Panc1 (cell line): ENCODE measurements around the gene GNB1. TPM values are rescaled to one million over a fixed set of nuclear protein-coding genes. Genes with fewer than 3 reads are reported as not detected.

ENCODE experiments used
- ATAC-seq: fragments of 200-7000 bp; cut with Tn5 transposase; 2 replicates; pipeline ENCODE4 v1.9.1; 2020; ENCODE audit warnings: mild to moderate bottlenecking, moderate library complexity
- BruUV-seq: library from RNA; stranded (reverse); fragments of 400-500 nt; replicated peaks from 2 replicates; lab custom pipeline; 2021; lab: Mats Ljungman, UMichigan
- CTCF ChIA-PET: fragments of 300-600 bp; sonication (Branson Sonifier 250); formaldehyde crosslinking; loops from one replicate; lab custom pipeline; 2022; ENCODE audit warnings: antibody characterized with exemption; lab: Charles Lee
- POLR2A ChIA-PET: fragments of 300-600 bp; sonication (Branson Sonifier 250); formaldehyde crosslinking; loops from one replicate; lab custom pipeline; 2022; ENCODE audit warnings: antibody characterized with exemption; lab: Charles Lee
- DNase-seq: peaks from one replicate; pipeline ENCODE4 v3.0.0-alpha.2; 2010; ENCODE audit warnings: low read depth, low spot score
- H3K27ac ChIP-seq: 2 replicates; pipeline ENCODE4 v1.5.1; 2011; ENCODE audit warnings: mild to moderate bottlenecking, low read length, inconsistent platforms
- H3K27me3 ChIP-seq: fragments of 200-500 bp; sonication (Bioruptor generic); 2 replicates; pipeline ENCODE4 v1.6.0; 2014; ENCODE audit warnings: low read length, inconsistent platforms; ENCODE audit not compliant: control insufficient read depth, insufficient read depth
- H3K36me3 ChIP-seq: fragments of 200-500 bp; sonication (Bioruptor generic); 2 replicates; pipeline ENCODE4 v1.5.1; 2014; ENCODE audit warnings: inconsistent platforms, mild to moderate bottlenecking, low read length, moderate library complexity; ENCODE audit not compliant: control insufficient read depth, insufficient read depth
- H3K4me1 ChIP-seq: 2 replicates; pipeline ENCODE4 v1.5.1; 2011; ENCODE audit warnings: inconsistent platforms, mild to moderate bottlenecking, low read length, moderate library complexity; ENCODE audit not compliant: control insufficient read depth, insufficient read depth
- H3K4me3 ChIP-seq, 2 experiments: 2 replicates each; pipeline ENCODE4 v1.5.1; 2011 to 2012; ENCODE audit warnings: low read depth in 2 of 2, low read length in 2 of 2, mild to moderate bottlenecking in 2 of 2, inconsistent platforms in 1 of 2, moderate library complexity in 1 of 2
- H3K9me3 ChIP-seq: fragments of 200-500 bp; sonication (Bioruptor generic); 2 replicates; pipeline ENCODE4 v1.5.1; 2014; ENCODE audit warnings: low read depth, mild to moderate bottlenecking, inconsistent platforms, low read length, moderate library complexity; ENCODE audit not compliant: control insufficient read depth, insufficient read depth
- CTCF ChIP-seq: fragments of 450-650 bp; IDR thresholded peaks from 2 replicates; pipeline ENCODE4 v1.5.1; 2017; ENCODE audit warnings: mild to moderate bottlenecking
- POLR2AphosphoS5 ChIP-seq: IDR thresholded peaks from 2 replicates; pipeline ENCODE4 v1.6.1; 2012; ENCODE audit warnings: mild to moderate bottlenecking, low read depth, low read length, moderate library complexity
- REST ChIP-seq, 2 experiments: IDR thresholded peaks; 2 replicates each; pipeline ENCODE4 v1.6.1; 2011 to 2012; ENCODE audit warnings: low read depth in 2 of 2, control low read depth in 1 of 2, low read length in 1 of 2, mild to moderate bottlenecking in 1 of 2, moderate library complexity in 1 of 2; ENCODE audit not compliant: insufficient read depth in 1 of 2
- SIN3A ChIP-seq: IDR thresholded peaks from 2 replicates; pipeline ENCODE4 v1.6.1; 2012; ENCODE audit warnings: low read depth, mild to moderate bottlenecking, low read length, moderate library complexity, borderline replicate concordance; ENCODE audit not compliant: insufficient read depth
- TCF7L2 ChIP-seq: IDR thresholded peaks from 2 replicates; pipeline ENCODE4 v1.6.1; 2011; ENCODE audit warnings: mild to moderate bottlenecking, low read depth, low read length, inconsistent platforms
- in situ Hi-C: cut with HindIII; loops from 2 replicates; pipeline ENCODE4 v1.10.0; 2016; ENCODE audit warnings: low sequenced_read_pairs, low pct_unique_long_range_greater_than_20kb
- intact Hi-C: fragments of 100-400 bp; cut with micrococcal nuclease; formaldehyde crosslinking; loops from one replicate; pipeline ENCODE4 v1.10.0; 2022; ENCODE audit not compliant: unreplicated experiment
- total RNA-seq: library from RNA; stranded (reverse); gene quantifications from one replicate; pipeline ENCODE4 v1.2.1, GENCODE V29; 2021; ENCODE audit not compliant: unreplicated experiment

The GNB1 gene
- total RNA-seq, 1 experiment from 2014 or later, result 499 TPM

GRCh38 chr1:1939296-1940122 is 48.6 kb upstream of the GNB1 start:
- intact Hi-C loops, result loop anchor here (5.0 kb wide), 1 partner anchor 108 kb away; no protein-coding TSS in a partner anchor
- ChIA-PET POLR2A (no interaction called here), CTCF (no interaction called here)
- TF ChIP-seq SIN3A (no peak), POLR2AphosphoS5 (no peak), TCF7L2 (no peak), REST (IDR thresholded peaks at IDR 0.05; ENCODE audit: insufficient read depth in 1 of 2, low read depth in 2 of 2, low read length in 1 of 2) (no peak), CTCF (no peak)
- H3K4me3 ChIP-seq, result no peak overlapping the region
- no peaks in the 10 kb centered on the region for H3K9me3 ChIP-seq
- no peaks in the 10 kb centered on the region for H3K36me3 ChIP-seq
- H3K27ac ChIP-seq, result no peak overlapping the region
- no peaks in the 10 kb centered on the region for H3K27me3 ChIP-seq
- ATAC-seq, result no peak
- H3K4me1 ChIP-seq, result no peaks in the 10 kb centered on the region; the same call in 1 of the 2 replicates
- in situ Hi-C loops, result loop anchor here (10.0 kb wide), 1 partner anchor 55 kb away; no protein-coding TSS in a partner anchor
- no TSS peak for BruUV-seq
- DNase-seq, result no peak

- Histone ChIP-seq H3K36me3 (no peaks in the 10 kb centered on the region), H3K27ac (no peak overlapping the region), H3K9me3 (no peaks in the 10 kb centered on the region), H3K27me3 (no peaks in the 10 kb centered on the region), H3K4me1 (no peaks in the 10 kb centered on the region; the same call in 1 of the 2 replicates), H3K4me3 (no peak overlapping the region)
- BruUV-seq, result no TSS peak
- DNase-seq (no peak), ATAC-seq (no peak)
- in situ Hi-C loops, result loop anchor here (10.0 kb wide), 1 partner anchor 56 kb away; no protein-coding TSS in a partner anchor
- POLR2A ChIA-PET, result no interaction called here
- CTCF ChIA-PET, result no interaction called here
- TF ChIP-seq CTCF (no peak), SIN3A (no peak), POLR2AphosphoS5 (no peak), REST (IDR thresholded peaks at IDR 0.05; ENCODE audit: insufficient read depth in 1 of 2, low read depth in 2 of 2, low read length in 1 of 2) (no peak), TCF7L2 (no peak)
- intact Hi-C loops, result no loop called here
Measured at GRCh38 chr1:1938613-1939295, 47.9 kb upstream of the GNB1 start.
